ENCODE data around the gene RANBP17. TPM values are rescaled to one million over a fixed set of nuclear protein-coding genes. Genes with fewer than 3 reads are reported as not detected.

Gene RANBP17
- total RNA-seq, 2 experiments from 2014 or later: not detected

- intact Hi-C loops (cut with micrococcal nuclease): no loop called here
- no peaks in the 10 kb centered on the region for H3K27me3 Mint-ChIP-seq (ENCODE audit: low read depth)
- no peaks in the 10 kb centered on the region for H3K36me3 Mint-ChIP-seq (ENCODE audit: low read depth)
- no peaks in the 10 kb centered on the region for H3K4me1 Mint-ChIP-seq (ENCODE audit: low read depth)
- H3K9me3 Mint-ChIP-seq: no peaks in the 10 kb centered on the region
- H3K27ac Mint-ChIP-seq: no peak overlapping the region
- DNase-seq: no peak
- CTCF ChIA-PET: no interaction called here
- no peak overlapping the region for H3K4me3 Mint-ChIP-seq
These were observed 327.6 kb downstream of the RANBP17 start for GRCh38 chr5:171189442-171189841.

GRCh38 chr5:171192111-171192510 lies 330.3 kb downstream of the RANBP17 start:
- no peaks in the 10 kb centered on the region for H3K36me3 Mint-ChIP-seq (ENCODE audit: low read depth)
- CTCF ChIA-PET: no interaction called here

GRCh38 chr5:171201310-171201709 lies 339.5 kb downstream of the RANBP17 start:
- DNase-seq: no peak
- intact Hi-C loops (cut with micrococcal nuclease): no loop called here
- Mint-ChIP-seq H3K27ac (no peak overlapping the region), H3K9me3 (no peaks in the 10 kb centered on the region), H3K4me3 (no peak overlapping the region), H3K27me3 (ENCODE audit: low read depth) (peaks cover 3% of the 10 kb centered on the region), H3K4me1 (ENCODE audit: low read depth) (no peaks in the 10 kb centered on the region), H3K36me3 (ENCODE audit: low read depth) (no peaks in the 10 kb centered on the region)
- CTCF ChIA-PET: interaction anchor here (0.6 kb wide), 1 partner anchor 127 kb away, joined by 4 read pairs; no protein-coding TSS in a partner anchor

More at GRCh38 chr5:171192111-171192510, 330.3 kb downstream of the RANBP17 start:
- Mint-ChIP-seq H3K27ac (no peak overlapping the region), H3K9me3 (no peaks in the 10 kb centered on the region), H3K4me1 (ENCODE audit: low read depth) (no peaks in the 10 kb centered on the region), H3K4me3 (no peak overlapping the region), H3K27me3 (ENCODE audit: low read depth) (no peaks in the 10 kb centered on the region)
- DNase-seq: no peak
- intact Hi-C loops (cut with micrococcal nuclease): no loop called here

- H3K27ac Mint-ChIP-seq: no peak overlapping the region
- DNase-seq: no peak
- CTCF ChIA-PET: interaction anchor here (0.5 to 2.3 kb wide), 4 partner anchors 24 to 460 kb away, joined by 3 to 6 read pairs (median 4); no protein-coding TSS in a partner anchor
- intact Hi-C loops (cut with micrococcal nuclease): no loop called here
- H3K9me3 Mint-ChIP-seq: no peaks in the 10 kb centered on the region
- H3K4me3 Mint-ChIP-seq: no peak overlapping the region
- no peaks in the 10 kb centered on the region for H3K4me1 Mint-ChIP-seq (ENCODE audit: low read depth)
- H3K27me3 Mint-ChIP-seq (ENCODE audit: low read depth): peaks cover 3% of the 10 kb centered on the region
- H3K36me3 Mint-ChIP-seq (ENCODE audit: low read depth): no peaks in the 10 kb centered on the region
These were observed 343.6 kb downstream of the RANBP17 start for GRCh38 chr5:171205375-171205774.

GRCh38 chr5:171207256-171207847 lies 345.5 kb downstream of the RANBP17 start:
- Mint-ChIP-seq H3K9me3 (no peaks in the 10 kb centered on the region), H3K36me3 (ENCODE audit: low read depth) (no peaks in the 10 kb centered on the region), H3K27me3 (ENCODE audit: low read depth) (peaks cover 3% of the 10 kb centered on the region), H3K4me3 (no peak overlapping the region), H3K4me1 (ENCODE audit: low read depth) (no peaks in the 10 kb centered on the region), H3K27ac (no peak overlapping the region)
- peak; percentile 21 for DNase-seq
- intact Hi-C loops (cut with micrococcal nuclease): loop anchor here (1.0 kb wide), 3 partner anchors 130 to 700 kb away; no protein-coding TSS in a partner anchor
- CTCF ChIA-PET: interaction anchor here (0.8 to 3.9 kb wide), 5 partner anchors 9 to 144 kb away, joined by 3 to 20 read pairs (median 7); no protein-coding TSS in a partner anchor

- Mint-ChIP-seq H3K27ac (no peak overlapping the region), H3K9me3 (no peaks in the 10 kb centered on the region), H3K36me3 (ENCODE audit: low read depth) (no peaks in the 10 kb centered on the region), H3K27me3 (ENCODE audit: low read depth) (peaks cover 8% of the 10 kb centered on the region), H3K4me3 (no peak overlapping the region), H3K4me1 (ENCODE audit: low read depth) (no peaks in the 10 kb centered on the region)
- intact Hi-C loops (cut with micrococcal nuclease): no loop called here
- CTCF ChIA-PET: interaction anchor here (0.7 kb wide), 1 partner anchor 11 kb away, joined by 3 read pairs; no protein-coding TSS in a partner anchor
- DNase-seq: no peak
These were observed 360.1 kb downstream of the RANBP17 start for GRCh38 chr5:171221916-171222315.

- peaks cover 8% of the 10 kb centered on the region for H3K27me3 Mint-ChIP-seq (ENCODE audit: low read depth)
- CTCF ChIA-PET: interaction anchor here (0.7 kb wide), 1 partner anchor 19 kb away, joined by 3 read pairs; no protein-coding TSS in a partner anchor
- DNase-seq: no peak
- H3K27ac Mint-ChIP-seq: no peak overlapping the region
- H3K36me3 Mint-ChIP-seq (ENCODE audit: low read depth): no peaks in the 10 kb centered on the region
- no peaks in the 10 kb centered on the region for H3K9me3 Mint-ChIP-seq
- intact Hi-C loops (cut with micrococcal nuclease): no loop called here
- no peaks in the 10 kb centered on the region for H3K4me1 Mint-ChIP-seq (ENCODE audit: low read depth)
- no peak overlapping the region for H3K4me3 Mint-ChIP-seq
These were observed 362.1 kb downstream of the RANBP17 start for GRCh38 chr5:171223927-171224326.

GRCh38 chr5:171226096-171226754 lies 364.4 kb downstream of the RANBP17 start:
- Mint-ChIP-seq H3K27ac (no peak overlapping the region), H3K36me3 (ENCODE audit: low read depth) (no peaks in the 10 kb centered on the region), H3K9me3 (no peaks in the 10 kb centered on the region), H3K27me3 (ENCODE audit: low read depth) (peaks cover 9% of the 10 kb centered on the region), H3K4me1 (ENCODE audit: low read depth) (no peaks in the 10 kb centered on the region), H3K4me3 (no peak overlapping the region)
- intact Hi-C loops (cut with micrococcal nuclease): no loop called here
- CTCF ChIA-PET: interaction anchor here (0.6 kb wide), 1 partner anchor 309 kb away, joined by 3 read pairs; no protein-coding TSS in a partner anchor
- DNase-seq: no peak

- H3K27ac Mint-ChIP-seq: no peak overlapping the region
- no peak overlapping the region for H3K4me3 Mint-ChIP-seq
- H3K9me3 Mint-ChIP-seq: no peaks in the 10 kb centered on the region
- intact Hi-C loops (cut with micrococcal nuclease): no loop called here
- peaks cover 6% of the 10 kb centered on the region for H3K27me3 Mint-ChIP-seq (ENCODE audit: low read depth)
- H3K4me1 Mint-ChIP-seq (ENCODE audit: low read depth): no peaks in the 10 kb centered on the region
- no peak for DNase-seq
- H3K36me3 Mint-ChIP-seq (ENCODE audit: low read depth): no peaks in the 10 kb centered on the region
- CTCF ChIA-PET: no interaction called here
These were observed 365.0 kb downstream of the RANBP17 start for GRCh38 chr5:171226864-171227263.

- H3K4me3 Mint-ChIP-seq: no peak overlapping the region
- no peak for DNase-seq
- no peaks in the 10 kb centered on the region for H3K9me3 Mint-ChIP-seq
- no peaks in the 10 kb centered on the region for H3K4me1 Mint-ChIP-seq (ENCODE audit: low read depth)
- intact Hi-C loops (cut with micrococcal nuclease): no loop called here
- peaks cover 7% of the 10 kb centered on the region for H3K27me3 Mint-ChIP-seq (ENCODE audit: low read depth)
- CTCF ChIA-PET: no interaction called here
- H3K36me3 Mint-ChIP-seq (ENCODE audit: low read depth): no peaks in the 10 kb centered on the region
- no peak overlapping the region for H3K27ac Mint-ChIP-seq
These were observed 374.8 kb downstream of the RANBP17 start for GRCh38 chr5:171236651-171237050.

GRCh38 chr5:171242521-171242920 lies 380.7 kb downstream of the RANBP17 start:
- H3K4me1 Mint-ChIP-seq (ENCODE audit: low read depth): no peaks in the 10 kb centered on the region
- no peak for DNase-seq
- H3K36me3 Mint-ChIP-seq (ENCODE audit: low read depth): no peaks in the 10 kb centered on the region
- intact Hi-C loops (cut with micrococcal nuclease): no loop called here
- H3K4me3 Mint-ChIP-seq: no peak overlapping the region
- H3K27me3 Mint-ChIP-seq (ENCODE audit: low read depth): peaks cover 10% of the 10 kb centered on the region
- CTCF ChIA-PET: interaction anchor here (0.5 to 0.6 kb wide), 2 partner anchors 18 to 89 kb away, joined by 3 to 5 read pairs; no protein-coding TSS in a partner anchor
- no peak overlapping the region for H3K27ac Mint-ChIP-seq
- no peaks in the 10 kb centered on the region for H3K9me3 Mint-ChIP-seq

- Mint-ChIP-seq H3K9me3 (peaks cover 24% of the 10 kb centered on the region), H3K36me3 (ENCODE audit: low read depth) (no peaks in the 10 kb centered on the region), H3K27ac (no peak overlapping the region), H3K4me3 (no peak overlapping the region), H3K4me1 (ENCODE audit: low read depth) (no peaks in the 10 kb centered on the region), H3K27me3 (ENCODE audit: low read depth) (peaks cover 7% of the 10 kb centered on the region)
- CTCF ChIA-PET: no interaction called here
- no peak for DNase-seq
- intact Hi-C loops (cut with micrococcal nuclease): no loop called here
These were observed 384.4 kb downstream of the RANBP17 start for GRCh38 chr5:171246231-171246630.

- intact Hi-C loops (cut with micrococcal nuclease): no loop called here
- Mint-ChIP-seq H3K4me1 (ENCODE audit: low read depth) (no peaks in the 10 kb centered on the region), H3K27me3 (ENCODE audit: low read depth) (peaks cover 12% of the 10 kb centered on the region), H3K4me3 (no peak overlapping the region), H3K27ac (no peak overlapping the region), H3K9me3 (peaks cover 24% of the 10 kb centered on the region), H3K36me3 (ENCODE audit: low read depth) (no peaks in the 10 kb centered on the region)
- CTCF ChIA-PET: no interaction called here
- DNase-seq: no peak
These were observed 387.6 kb downstream of the RANBP17 start for GRCh38 chr5:171249460-171249859.
